ENCODE results near the gene KRT6A.

Gene KRT6A

GRCh38 chr12:52521175-52521567, 28.1 kb upstream of the KRT6A start:
- no peaks in the 10 kb centered on the region for H3K4me1 ChIP-seq (ENCODE audit: insufficient read depth, low read length)
- H3K27me3 ChIP-seq (ENCODE audit: insufficient read depth, low read length) = no peaks in the 10 kb centered on the region
- no peak overlapping the region for H3K4me3 ChIP-seq (ENCODE audit: low read length)
- H3K36me3 ChIP-seq (ENCODE audit: insufficient read depth, low read length) = no peaks in the 10 kb centered on the region
- H3K9me3 ChIP-seq (ENCODE audit: low read length) = no peaks in the 10 kb centered on the region
- H2AFZ ChIP-seq (ENCODE audit: low read depth, low read length) = no peak overlapping the region

GRCh38 chr12:52519826-52520662, 27.0 kb upstream of the KRT6A start, which contains the start of gene KRT5:
TSS of gene KRT5 (minus strand) at chr12:52520394. CDS start at chr12:52520296, 98 bp downstream.
- H3K9me3 ChIP-seq (ENCODE audit: low read length) = no peaks in the 10 kb centered on the region
- no peaks in the 10 kb centered on the region for H3K36me3 ChIP-seq (ENCODE audit: insufficient read depth, low read length)
- no peaks in the 10 kb centered on the region for H3K4me1 ChIP-seq (ENCODE audit: insufficient read depth, low read length)
- no peak within 1 kb of the TSS for H2AFZ ChIP-seq (ENCODE audit: low read depth, low read length)
- H3K4me3 ChIP-seq (ENCODE audit: low read length) = no peak within 1 kb of the TSS
- no peaks in the 10 kb centered on the region for H3K27me3 ChIP-seq (ENCODE audit: insufficient read depth, low read length)

- Histone ChIP-seq H3K36me3 (ENCODE audit: insufficient read depth, low read length) (no peaks in the 10 kb centered on the region), H3K9me3 (ENCODE audit: low read length) (no peaks in the 10 kb centered on the region), H3K27me3 (ENCODE audit: insufficient read depth, low read length) (no peaks in the 10 kb centered on the region), H3K4me3 (ENCODE audit: low read length) (no peak overlapping the region), H3K4me1 (ENCODE audit: insufficient read depth, low read length) (no peaks in the 10 kb centered on the region), H2AFZ (ENCODE audit: low read depth, low read length) (no peak overlapping the region)
Observed at GRCh38 chr12:52519387-52519703, 26.3 kb upstream of the KRT6A start.

GRCh38 chr12:52518574-52519386, 25.7 kb upstream of the KRT6A start:
- H3K4me3 ChIP-seq (ENCODE audit: low read length) = no peak overlapping the region
- H3K27me3 ChIP-seq (ENCODE audit: insufficient read depth, low read length) = no peaks in the 10 kb centered on the region
- H3K4me1 ChIP-seq (ENCODE audit: insufficient read depth, low read length) = no peaks in the 10 kb centered on the region
- H2AFZ ChIP-seq (ENCODE audit: low read depth, low read length) = no peak overlapping the region
- H3K9me3 ChIP-seq (ENCODE audit: low read length) = no peaks in the 10 kb centered on the region
- H3K36me3 ChIP-seq (ENCODE audit: insufficient read depth, low read length) = no peaks in the 10 kb centered on the region

- no peaks in the 10 kb centered on the region for H3K4me1 ChIP-seq (ENCODE audit: insufficient read depth, low read length)
- H3K36me3 ChIP-seq (ENCODE audit: insufficient read depth, low read length) = no peaks in the 10 kb centered on the region
- H3K27me3 ChIP-seq (ENCODE audit: insufficient read depth, low read length) = no peaks in the 10 kb centered on the region
- H3K9me3 ChIP-seq (ENCODE audit: low read length) = no peaks in the 10 kb centered on the region
- H2AFZ ChIP-seq (ENCODE audit: low read depth, low read length) = no peak overlapping the region
- no peak overlapping the region for H3K4me3 ChIP-seq (ENCODE audit: low read length)
Observed at GRCh38 chr12:52517888-52518287, 24.8 kb upstream of the KRT6A start.

- H3K27me3 ChIP-seq (ENCODE audit: insufficient read depth, low read length) = no peaks in the 10 kb centered on the region
- H3K4me1 ChIP-seq (ENCODE audit: insufficient read depth, low read length) = no peaks in the 10 kb centered on the region
- no peaks in the 10 kb centered on the region for H3K36me3 ChIP-seq (ENCODE audit: insufficient read depth, low read length)
Observed at GRCh38 chr12:52517005-52517835, 24.2 kb upstream of the KRT6A start.

GRCh38 chr12:52515927-52516831, 23.1 kb upstream of the KRT6A start:
- H2AFZ ChIP-seq (ENCODE audit: low read depth, low read length) = no peak overlapping the region
- no peaks in the 10 kb centered on the region for H3K9me3 ChIP-seq (ENCODE audit: low read length)
- no peaks in the 10 kb centered on the region for H3K36me3 ChIP-seq (ENCODE audit: insufficient read depth, low read length)
- H3K4me1 ChIP-seq (ENCODE audit: insufficient read depth, low read length) = no peaks in the 10 kb centered on the region
- no peak overlapping the region for H3K4me3 ChIP-seq (ENCODE audit: low read length)
- no peaks in the 10 kb centered on the region for H3K27me3 ChIP-seq (ENCODE audit: insufficient read depth, low read length)

More at GRCh38 chr12:52517005-52517835, 24.2 kb upstream of the KRT6A start:
- Histone ChIP-seq H3K9me3 (ENCODE audit: low read length) (no peaks in the 10 kb centered on the region), H2AFZ (ENCODE audit: low read depth, low read length) (no peak overlapping the region), H3K4me3 (ENCODE audit: low read length) (no peak overlapping the region)

GRCh38 chr12:52515319-52515646, 22.2 kb upstream of the KRT6A start:
- Histone ChIP-seq H3K4me1 (ENCODE audit: insufficient read depth, low read length) (no peaks in the 10 kb centered on the region), H3K4me3 (ENCODE audit: low read length) (no peak overlapping the region), H2AFZ (ENCODE audit: low read depth, low read length) (no peak overlapping the region), H3K27me3 (ENCODE audit: insufficient read depth, low read length) (no peaks in the 10 kb centered on the region), H3K36me3 (ENCODE audit: insufficient read depth, low read length) (no peaks in the 10 kb centered on the region), H3K9me3 (ENCODE audit: low read length) (no peaks in the 10 kb centered on the region)

GRCh38 chr12:52514471-52515318, 21.6 kb upstream of the KRT6A start:
- Histone ChIP-seq H3K4me1 (ENCODE audit: insufficient read depth, low read length) (no peaks in the 10 kb centered on the region), H3K9me3 (ENCODE audit: low read length) (no peaks in the 10 kb centered on the region), H3K27me3 (ENCODE audit: insufficient read depth, low read length) (no peaks in the 10 kb centered on the region), H2AFZ (ENCODE audit: low read depth, low read length) (no peak overlapping the region), H3K4me3 (ENCODE audit: low read length) (no peak overlapping the region), H3K36me3 (ENCODE audit: insufficient read depth, low read length) (no peaks in the 10 kb centered on the region)

GRCh38 chr12:52513736-52514135, 20.7 kb upstream of the KRT6A start:
- H3K4me1 ChIP-seq (ENCODE audit: insufficient read depth, low read length) = no peaks in the 10 kb centered on the region

GRCh38 chr12:52508211-52508610, 15.2 kb upstream of the KRT6A start:
- Histone ChIP-seq H3K36me3 (ENCODE audit: insufficient read depth, low read length) (no peaks in the 10 kb centered on the region), H3K4me3 (ENCODE audit: low read length) (no peak overlapping the region), H3K27me3 (ENCODE audit: insufficient read depth, low read length) (no peaks in the 10 kb centered on the region), H3K9me3 (ENCODE audit: low read length) (no peaks in the 10 kb centered on the region), H3K4me1 (ENCODE audit: insufficient read depth, low read length) (no peaks in the 10 kb centered on the region), H2AFZ (ENCODE audit: low read depth, low read length) (no peak overlapping the region)

More at GRCh38 chr12:52513736-52514135, 20.7 kb upstream of the KRT6A start:
- Histone ChIP-seq H2AFZ (ENCODE audit: low read depth, low read length) (no peak overlapping the region), H3K9me3 (ENCODE audit: low read length) (no peaks in the 10 kb centered on the region), H3K36me3 (ENCODE audit: insufficient read depth, low read length) (no peaks in the 10 kb centered on the region), H3K4me3 (ENCODE audit: low read length) (no peak overlapping the region), H3K27me3 (ENCODE audit: insufficient read depth, low read length) (no peaks in the 10 kb centered on the region)

Measured in neuron (in vitro differentiated cells).